GM12878 (cell line): ENCODE data around the gene NKX1-2. TPM values are rescaled to one million over a fixed set of nuclear protein-coding genes. Genes with fewer than 3 reads are reported as not detected.

Source experiments
- ATAC-seq: fragments of 200-7000 bp; cut with Tn5 transposase; 3 replicates; pipeline ENCODE4 v1.9.1; 2020; ENCODE audit warnings: mild to moderate bottlenecking, moderate library complexity
- BruUV-seq: library from RNA; stranded (reverse); fragments of 400-500 nt; replicated peaks from 2 replicates; lab custom pipeline; 2021; lab: Mats Ljungman, UMichigan
- CTCF ChIA-PET: fragments of 300-600 bp; sonication (Branson Sonifier 250); formaldehyde crosslinking; extraction: SDS; loops from one replicate; lab custom pipeline; 2021; ENCODE audit warnings: inconsistent platforms; lab: Yijun Ruan, JAX
- POLR2A ChIA-PET: fragments of 350-600 bp; formaldehyde crosslinking; extraction: SDS; loops from one replicate; lab custom pipeline; 2021; ENCODE audit warnings: inconsistent platforms; lab: Charles Lee
- RAD21 ChIA-PET: fragments of 300-600 bp; sonication (Branson Sonifier 250); formaldehyde crosslinking; loops from one replicate; lab custom pipeline; 2023; ENCODE audit warnings: antibody characterized with exemption; ENCODE audit not compliant: unreplicated experiment; lab: Charles Lee
- SMC1A ChIA-PET: fragments of 300-600 bp; sonication (Branson Sonifier 250); formaldehyde crosslinking; loops from one replicate; lab custom pipeline; 2023; ENCODE audit not compliant: unreplicated experiment, uncharacterized antibody; lab: Charles Lee
- DNase-seq: peaks from one replicate; pipeline ENCODE4 v3.0.0-alpha.2; 2011; ENCODE audit warnings: low read depth, low spot score
- FAIRE-seq: peaks from 3 replicates; lab custom pipeline; 2011; peaks lifted over from hg19 to GRCh38; lab: Jason Lieb, UNC
- H2AFZ ChIP-seq: 2 replicates; pipeline ENCODE4 v1.6.0; 2011; ENCODE audit warnings: low read depth, low read length, control low read depth; ENCODE audit not compliant: control insufficient read depth
- H3K27ac ChIP-seq: 2 replicates; pipeline ENCODE4 v1.5.1; 2011; ENCODE audit warnings: control low read depth; ENCODE audit not compliant: control insufficient read depth, insufficient read depth
- H3K27me3 ChIP-seq, 2 experiments: replicated peaks in 1 of 2; 2 replicates each; pipeline versions ENCODE4 v1.6.0 to v1.6.1; 2011; ENCODE audit warnings: low read length in 1 of 2; ENCODE audit not compliant: control insufficient read depth in 2 of 2, insufficient read depth in 2 of 2
- H3K36me3 ChIP-seq, 2 experiments: 2 replicates each; pipeline ENCODE4 v1.5.1; 2011; ENCODE audit warnings: low read length in 1 of 2; ENCODE audit not compliant: control insufficient read depth in 2 of 2, insufficient read depth in 2 of 2
- H3K4me1 ChIP-seq: 2 replicates; pipeline ENCODE4 v1.6.1; 2011; ENCODE audit warnings: mild to moderate bottlenecking, low read length, moderate library complexity, mixed read lengths; ENCODE audit not compliant: control insufficient read depth, insufficient read depth
- H3K4me2 ChIP-seq: 2 replicates; pipeline ENCODE4 v1.6.0; 2011; ENCODE audit warnings: control low read depth; ENCODE audit not compliant: control insufficient read depth, insufficient read depth
- H3K4me3 ChIP-seq: fragments of 200-600 bp; sonication (generic); 2 replicates; pipeline ENCODE4 v1.5.1; 2016
- H3K79me2 ChIP-seq: 2 replicates; pipeline ENCODE4 v1.6.0; 2011; ENCODE audit warnings: low read length; ENCODE audit not compliant: control insufficient read depth, insufficient read depth
- H3K9ac ChIP-seq: 2 replicates; pipeline ENCODE4 v1.8.0; 2011; ENCODE audit warnings: low read length, control low read depth, mixed read lengths; ENCODE audit not compliant: control insufficient read depth, insufficient read depth
- H3K9me3 ChIP-seq: replicated peaks from 3 replicates; pipeline ENCODE4 v1.5.1; 2011; ENCODE audit warnings: mild to moderate bottlenecking, low read length; ENCODE audit not compliant: control insufficient read depth, insufficient read depth
- H4K20me1 ChIP-seq: 2 replicates; pipeline ENCODE4 v1.6.0; 2011; ENCODE audit not compliant: control insufficient read depth, insufficient read depth
- BCL11A ChIP-seq: IDR thresholded peaks from 2 replicates; pipeline ENCODE4 v1.6.1; 2011; ENCODE audit warnings: low read depth, low read length
- CREB1 ChIP-seq: IDR thresholded peaks from 2 replicates; pipeline ENCODE4 v1.6.1; 2012; ENCODE audit warnings: low read depth, mild to moderate bottlenecking, inconsistent platforms
- DPF2 ChIP-seq: fragments of 450-650 bp; IDR thresholded peaks from 2 replicates; pipeline ENCODE4 v1.6.1; 2017; ENCODE audit warnings: mild to moderate bottlenecking
- E2F8 ChIP-seq: fragments of 450-650 bp; IDR thresholded peaks from 2 replicates; pipeline ENCODE4 v1.6.1; 2018; ENCODE audit warnings: mild to moderate bottlenecking, low read depth, moderate library complexity; ENCODE audit not compliant: partially characterized antibody
- HDGF ChIP-seq: fragments of 450-650 bp; IDR thresholded peaks from 2 replicates; pipeline ENCODE4 v1.6.1; 2016; ENCODE audit warnings: antibody characterized with exemption
- IKZF2 ChIP-seq, 2 experiments: fragments of 450-650 bp; IDR thresholded peaks; 2 replicates each; pipeline ENCODE4 v1.6.1; 2017; ENCODE audit warnings: mild to moderate bottlenecking in 2 of 2, moderate library complexity in 2 of 2
- RAD21 ChIP-seq: IDR thresholded peaks from 2 replicates; pipeline ENCODE4 v1.6.1; 2011; ENCODE audit warnings: mild to moderate bottlenecking, low read depth, low read length, moderate library complexity; ENCODE audit not compliant: insufficient read depth
- SMC3 ChIP-seq: IDR thresholded peaks from 2 replicates; pipeline ENCODE4 v1.6.1; 2011; ENCODE audit warnings: low read length, improper control_type of control experiment, borderline replicate concordance
- TCF7 ChIP-seq: IDR thresholded peaks from 2 replicates; pipeline ENCODE4 v1.6.1; 2014; ENCODE audit warnings: antibody characterized with exemption, borderline replicate concordance
- YY1 ChIP-seq: IDR thresholded peaks from 2 replicates; pipeline ENCODE4 v1.6.1; 2011; ENCODE audit warnings: low read depth, mild to moderate bottlenecking, low read length
- WGBS: methylation state at CpG from one replicate; pipeline ENCODE4 v1.1.6; 2016; ENCODE audit warnings: low lambda C conversion rate; ENCODE audit not compliant: insufficient replicate concordance, insufficient coverage; ENCODE audit errors: missing lambda C conversion rate; 5-methylcytosine and 5-hydroxymethylcytosine counted together
- in situ Hi-C: fragments of 300-500 bp; cut with MboI; formaldehyde crosslinking; loops from 9 replicates; pipeline ENCODE4 v1.14.3; 2018; ENCODE audit warnings: mixed read lengths
- intact Hi-C: fragments of 100-400 bp; cut with micrococcal nuclease; formaldehyde crosslinking; loops from one replicate; pipeline ENCODE4 v1.14.2; 2022; ENCODE audit not compliant: unreplicated experiment
- polyA plus RNA-seq, 11 experiments: library from polyadenylated mRNA; depleted of rRNA in 4 of 11; unstranded in 6 of 11; stranded (reverse) in 5 of 11; fragments of >200 nt; fragmentation: Nextera tagmentation in 4 of 11; fragmentation: Illumina TruSeq in 1 of 11; extraction: Ambion mirVana in 4 of 11; extraction: Trizol in 1 of 11; gene quantifications; 1 replicate in 1 of 11; 2 replicates in 10 of 11; pipeline versions ENCODE4 v1.2.1 to v1.2.3, GENCODE V29; 2011 to 2016; ENCODE audit warnings: inconsistent platforms in 2 of 11, missing spikeins in 2 of 11, low read depth in 1 of 11
- total RNA-seq, 4 experiments: library from RNA; depleted of rRNA in 3 of 4; stranded (reverse); fragments of >200 nt in 3 of 4; fragmentation: Illumina TruSeq in 1 of 4; extraction: Trizol in 1 of 4; gene quantifications; 2 replicates each; pipeline versions ENCODE4 v1.2.1 to v1.2.3, GENCODE V29; 2013 to 2021
- TF ChIP-seq, protein P1 (sequence below): IDR thresholded peaks from 2 replicates; pipeline ENCODE4 v1.6.1; 2011; ENCODE audit warnings: low read depth, low read length, improper control_type of control experiment, borderline replicate concordance
- TF ChIP-seq, protein P2 (sequence below): fragments of 450-650 bp; IDR thresholded peaks from 2 replicates; pipeline ENCODE4 v1.6.1; 2014; ENCODE audit warnings: mild to moderate bottlenecking
- TF ChIP-seq, protein P3 (sequence below): fragments of 450-650 bp; IDR thresholded peaks from 2 replicates; pipeline ENCODE4 v1.6.1; 2016; ENCODE audit warnings: mild to moderate bottlenecking
- TF ChIP-seq, protein P4 (sequence below): fragments of 450-650 bp; formaldehyde crosslinking; IDR thresholded peaks from 2 replicates; pipeline ENCODE4 v1.4.0; 2020; ENCODE audit warnings: mild to moderate bottlenecking, moderate library complexity

Gene NKX1-2
- total and polyA plus RNA-seq, 10 of the 15 experiments (the other 5 are each of a cell fraction or from before 2014, with no cell fraction given), result not detected

- no peak for ATAC-seq
- Histone ChIP-seq H2AFZ (no peak overlapping the region), H3K79me2 (no peaks in the 10 kb centered on the region), H3K4me3 (no peak overlapping the region), H3K4me1 (no peaks in the 10 kb centered on the region), H3K27me3 (no peaks in the 10 kb centered on the region), H3K27ac (no peak overlapping the region), H3K9me3 (no peaks in the 10 kb centered on the region), H4K20me1 (no peaks in the 10 kb centered on the region), H3K36me3 (no peaks in the 10 kb centered on the region), H3K9ac (no peak overlapping the region), H3K4me2 (no peak overlapping the region)
- 89% methylated on average over 2 of the region's 2 CpGs for WGBS
- RAD21 ChIA-PET, result interaction anchor here (0.9 to 1.0 kb wide), 2 partner anchors 8 to 408 kb away, joined by 3 to 4 read pairs; no protein-coding TSS in a partner anchor
- CTCF ChIA-PET, result interaction anchor here (1.1 to 1.3 kb wide), 3 partner anchors 9 to 408 kb away, joined by 4 to 5 read pairs (median 4); no protein-coding TSS in a partner anchor
- DNase-seq, result no peak
- in situ Hi-C loops, result no loop called here
- no TSS peak for BruUV-seq
- no peak for FAIRE-seq
- POLR2A ChIA-PET, result no interaction called here
- SMC1A ChIA-PET, result interaction anchor here (0.9 to 1.1 kb wide), 3 partner anchors 405 to 1366 kb away, joined by 3 to 4 read pairs (median 3); no protein-coding TSS in a partner anchor
- intact Hi-C loops, result loop anchor here (5.0 kb wide), 1 partner anchor 820 kb away; no protein-coding TSS in a partner anchor
- TF ChIP-seq, protein P1, sequence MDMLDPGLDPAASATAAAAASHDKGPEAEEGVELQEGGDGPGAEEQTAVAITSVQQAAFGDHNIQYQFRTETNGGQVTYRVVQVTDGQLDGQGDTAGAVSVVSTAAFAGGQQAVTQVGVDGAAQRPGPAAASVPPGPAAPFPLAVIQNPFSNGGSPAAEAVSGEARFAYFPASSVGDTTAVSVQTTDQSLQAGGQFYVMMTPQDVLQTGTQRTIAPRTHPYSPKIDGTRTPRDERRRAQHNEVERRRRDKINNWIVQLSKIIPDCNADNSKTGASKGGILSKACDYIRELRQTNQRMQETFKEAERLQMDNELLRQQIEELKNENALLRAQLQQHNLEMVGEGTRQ, result no peak
- TF ChIP-seq DPF2 (no peak), SMC3 (no peak), BCL11A (no peak), RAD21 (no peak), HDGF (no peak), IKZF2 (IDR thresholded peaks at IDR 0.05) (no peak), TCF7 (no peak), E2F8 (no peak), CREB1 (no peak), YY1 (no peak)
- TF ChIP-seq, protein P2, sequence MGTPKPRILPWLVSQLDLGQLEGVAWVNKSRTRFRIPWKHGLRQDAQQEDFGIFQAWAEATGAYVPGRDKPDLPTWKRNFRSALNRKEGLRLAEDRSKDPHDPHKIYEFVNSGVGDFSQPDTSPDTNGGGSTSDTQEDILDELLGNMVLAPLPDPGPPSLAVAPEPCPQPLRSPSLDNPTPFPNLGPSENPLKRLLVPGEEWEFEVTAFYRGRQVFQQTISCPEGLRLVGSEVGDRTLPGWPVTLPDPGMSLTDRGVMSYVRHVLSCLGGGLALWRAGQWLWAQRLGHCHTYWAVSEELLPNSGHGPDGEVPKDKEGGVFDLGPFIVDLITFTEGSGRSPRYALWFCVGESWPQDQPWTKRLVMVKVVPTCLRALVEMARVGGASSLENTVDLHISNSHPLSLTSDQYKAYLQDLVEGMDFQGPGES, result no peak
- TF ChIP-seq, protein P3, sequence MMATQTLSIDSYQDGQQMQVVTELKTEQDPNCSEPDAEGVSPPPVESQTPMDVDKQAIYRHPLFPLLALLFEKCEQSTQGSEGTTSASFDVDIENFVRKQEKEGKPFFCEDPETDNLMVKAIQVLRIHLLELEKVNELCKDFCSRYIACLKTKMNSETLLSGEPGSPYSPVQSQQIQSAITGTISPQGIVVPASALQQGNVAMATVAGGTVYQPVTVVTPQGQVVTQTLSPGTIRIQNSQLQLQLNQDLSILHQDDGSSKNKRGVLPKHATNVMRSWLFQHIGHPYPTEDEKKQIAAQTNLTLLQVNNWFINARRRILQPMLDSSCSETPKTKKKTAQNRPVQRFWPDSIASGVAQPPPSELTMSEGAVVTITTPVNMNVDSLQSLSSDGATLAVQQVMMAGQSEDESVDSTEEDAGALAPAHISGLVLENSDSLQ, result no peak
- TF ChIP-seq, protein P4, sequence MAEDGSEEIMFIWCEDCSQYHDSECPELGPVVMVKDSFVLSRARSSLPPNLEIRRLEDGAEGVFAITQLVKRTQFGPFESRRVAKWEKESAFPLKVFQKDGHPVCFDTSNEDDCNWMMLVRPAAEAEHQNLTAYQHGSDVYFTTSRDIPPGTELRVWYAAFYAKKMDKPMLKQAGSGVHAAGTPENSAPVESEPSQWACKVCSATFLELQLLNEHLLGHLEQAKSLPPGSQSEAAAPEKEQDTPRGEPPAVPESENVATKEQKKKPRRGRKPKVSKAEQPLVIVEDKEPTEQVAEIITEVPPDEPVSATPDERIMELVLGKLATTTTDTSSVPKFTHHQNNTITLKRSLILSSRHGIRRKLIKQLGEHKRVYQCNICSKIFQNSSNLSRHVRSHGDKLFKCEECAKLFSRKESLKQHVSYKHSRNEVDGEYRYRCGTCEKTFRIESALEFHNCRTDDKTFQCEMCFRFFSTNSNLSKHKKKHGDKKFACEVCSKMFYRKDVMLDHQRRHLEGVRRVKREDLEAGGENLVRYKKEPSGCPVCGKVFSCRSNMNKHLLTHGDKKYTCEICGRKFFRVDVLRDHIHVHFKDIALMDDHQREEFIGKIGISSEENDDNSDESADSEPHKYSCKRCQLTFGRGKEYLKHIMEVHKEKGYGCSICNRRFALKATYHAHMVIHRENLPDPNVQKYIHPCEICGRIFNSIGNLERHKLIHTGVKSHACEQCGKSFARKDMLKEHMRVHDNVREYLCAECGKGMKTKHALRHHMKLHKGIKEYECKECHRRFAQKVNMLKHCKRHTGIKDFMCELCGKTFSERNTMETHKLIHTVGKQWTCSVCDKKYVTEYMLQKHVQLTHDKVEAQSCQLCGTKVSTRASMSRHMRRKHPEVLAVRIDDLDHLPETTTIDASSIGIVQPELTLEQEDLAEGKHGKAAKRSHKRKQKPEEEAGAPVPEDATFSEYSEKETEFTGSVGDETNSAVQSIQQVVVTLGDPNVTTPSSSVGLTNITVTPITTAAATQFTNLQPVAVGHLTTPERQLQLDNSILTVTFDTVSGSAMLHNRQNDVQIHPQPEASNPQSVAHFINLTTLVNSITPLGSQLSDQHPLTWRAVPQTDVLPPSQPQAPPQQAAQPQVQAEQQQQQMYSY (CRISPR knock-in tag), result no peak
These were observed 47.6 kb downstream of the NKX1-2 start for GRCh38 chr10:124402273-124402672.
